ENCODE measurements around the gene ISL2. TPM values are rescaled to one million over a fixed set of nuclear protein-coding genes. Genes with fewer than 3 reads are reported as not detected.

Gene ISL2
- total RNA-seq, 1 donor from 2014 or later, result 2.0 TPM

DNA sequence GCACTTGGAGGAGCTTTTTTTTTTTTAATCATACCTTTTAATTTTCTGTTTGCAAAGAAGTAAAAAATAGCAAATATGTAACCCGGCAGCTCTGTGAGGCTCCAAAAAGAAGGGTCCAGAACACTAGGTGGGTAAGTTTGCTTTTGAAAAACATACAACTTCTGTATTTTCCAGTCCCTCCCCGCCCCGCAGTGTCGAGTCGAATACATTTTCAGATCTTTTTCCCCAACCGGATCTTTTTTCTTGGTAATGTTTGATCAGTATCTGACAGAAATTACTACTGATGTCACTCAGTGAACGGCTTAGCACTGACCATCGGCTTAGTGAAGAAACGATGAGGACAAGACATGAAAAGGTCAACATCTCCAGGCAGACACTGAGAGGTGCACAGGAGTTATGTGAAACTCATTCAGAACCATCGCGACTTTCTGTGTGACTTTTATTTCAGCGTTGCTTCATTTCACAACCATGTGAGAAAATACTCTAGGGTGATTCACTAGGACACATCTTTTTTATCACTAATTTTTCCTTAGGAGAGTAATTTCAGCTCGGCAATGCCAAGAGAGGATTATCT is 11.0 kb downstream of the ISL2 start:
- no peaks in the 10 kb centered on the region for H3K27me3 ChIP-seq
- H3K4me3 ChIP-seq, result peak overlapping the region in 1 of 2 donors; percentile 47
- H3K27ac ChIP-seq, result peak overlapping the region; percentile 71
- TF ChIP-seq, protein P1, sequence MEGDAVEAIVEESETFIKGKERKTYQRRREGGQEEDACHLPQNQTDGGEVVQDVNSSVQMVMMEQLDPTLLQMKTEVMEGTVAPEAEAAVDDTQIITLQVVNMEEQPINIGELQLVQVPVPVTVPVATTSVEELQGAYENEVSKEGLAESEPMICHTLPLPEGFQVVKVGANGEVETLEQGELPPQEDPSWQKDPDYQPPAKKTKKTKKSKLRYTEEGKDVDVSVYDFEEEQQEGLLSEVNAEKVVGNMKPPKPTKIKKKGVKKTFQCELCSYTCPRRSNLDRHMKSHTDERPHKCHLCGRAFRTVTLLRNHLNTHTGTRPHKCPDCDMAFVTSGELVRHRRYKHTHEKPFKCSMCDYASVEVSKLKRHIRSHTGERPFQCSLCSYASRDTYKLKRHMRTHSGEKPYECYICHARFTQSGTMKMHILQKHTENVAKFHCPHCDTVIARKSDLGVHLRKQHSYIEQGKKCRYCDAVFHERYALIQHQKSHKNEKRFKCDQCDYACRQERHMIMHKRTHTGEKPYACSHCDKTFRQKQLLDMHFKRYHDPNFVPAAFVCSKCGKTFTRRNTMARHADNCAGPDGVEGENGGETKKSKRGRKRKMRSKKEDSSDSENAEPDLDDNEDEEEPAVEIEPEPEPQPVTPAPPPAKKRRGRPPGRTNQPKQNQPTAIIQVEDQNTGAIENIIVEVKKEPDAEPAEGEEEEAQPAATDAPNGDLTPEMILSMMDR (IDR thresholded peaks at IDR 0.05), result no peak
- peak in 1 of 2 donors; percentile 45 for TF ChIP-seq POLR2AphosphoS5 (IDR thresholded peaks at IDR 0.05; ENCODE audit: insufficient read depth in 1 of 2, low read depth in 1 of 2)
- intact Hi-C loops (cut with DNase I), result no loop called here
- peaks cover 24% of the 10 kb centered on the region for H3K4me1 ChIP-seq
- no peak for DNase-seq (ENCODE audit: extremely low spot score in 2 of 2)
- H3K9me3 ChIP-seq, result no peaks in the 10 kb centered on the region
- H3K36me3 ChIP-seq, result no peaks in the 10 kb centered on the region

DNA sequence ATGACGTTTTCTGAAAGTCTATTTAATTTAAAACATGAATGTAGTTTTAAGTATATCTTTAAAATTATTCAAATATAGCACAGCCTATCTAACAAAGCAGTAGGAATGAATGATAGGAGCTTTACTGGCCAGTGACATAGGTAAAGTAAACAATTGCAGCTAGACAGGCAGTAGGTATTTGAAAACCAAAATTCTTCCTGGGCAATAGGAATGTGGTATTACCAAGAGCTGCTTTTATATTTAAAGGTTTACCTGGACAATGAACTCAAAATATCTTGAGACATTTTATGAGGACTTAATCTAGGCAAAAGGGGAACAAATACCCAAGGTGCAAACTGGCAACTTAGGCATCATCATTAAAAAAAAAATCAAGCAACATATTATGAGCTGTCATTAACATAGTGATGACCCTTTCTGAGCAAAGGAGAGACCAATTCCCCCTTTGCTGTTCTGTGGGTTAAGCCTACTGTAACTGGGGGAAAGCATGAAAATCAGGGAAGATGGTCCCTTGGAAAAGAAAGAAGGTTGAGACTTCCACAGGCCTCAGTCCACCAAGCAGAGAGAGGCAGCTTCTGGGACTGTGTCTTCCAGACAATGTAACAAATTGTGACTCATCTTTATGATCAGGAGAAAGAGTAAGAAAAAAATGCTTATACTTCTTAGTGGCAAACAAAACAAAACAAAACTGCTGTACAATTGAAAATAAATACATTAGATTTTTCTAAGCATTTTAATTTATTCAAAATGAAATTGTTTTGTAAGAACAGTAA is 12.9 kb downstream of the ISL2 start:
- Histone ChIP-seq H3K4me1 (peaks cover 24% of the 10 kb centered on the region), H3K27ac (no peak overlapping the region), H3K9me3 (no peaks in the 10 kb centered on the region), H3K36me3 (no peaks in the 10 kb centered on the region), H3K27me3 (no peaks in the 10 kb centered on the region), H3K4me3 (no peak overlapping the region)
- DNase-seq (ENCODE audit: extremely low spot score in 2 of 2), result no peak
- no peak for TF ChIP-seq POLR2A (IDR thresholded peaks at IDR 0.05)
- no peak for TF ChIP-seq POLR2AphosphoS5 (IDR thresholded peaks at IDR 0.05; ENCODE audit: insufficient read depth in 1 of 2, low read depth in 1 of 2)
- intact Hi-C loops (cut with DNase I), result no loop called here

DNA sequence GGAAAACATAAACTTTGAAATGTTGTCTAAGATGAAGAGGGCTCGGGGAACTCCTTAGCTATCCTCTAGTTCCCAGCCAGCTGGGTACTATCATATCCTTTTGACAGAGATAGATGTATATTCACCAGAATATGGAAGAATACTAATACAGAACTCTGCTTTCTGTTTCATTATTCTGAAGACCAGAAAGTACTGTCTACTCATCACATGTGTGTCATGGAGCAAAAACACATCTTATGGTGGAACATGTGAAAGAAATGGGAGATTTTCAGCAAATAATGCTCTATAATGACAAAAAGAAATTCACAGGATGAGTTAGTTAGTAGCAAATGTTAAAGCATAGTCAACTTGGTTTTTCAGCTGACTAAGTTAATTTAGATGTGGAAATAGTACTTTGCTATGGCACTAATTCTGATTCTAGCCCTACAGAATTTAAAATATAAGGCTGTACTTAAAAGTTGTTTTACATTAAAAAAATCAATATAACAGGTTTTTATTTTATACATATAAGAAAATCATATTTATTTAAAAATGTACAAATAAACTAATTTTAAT is 16.5 kb downstream of the ISL2 start:
- no peaks in the 10 kb centered on the region for H3K36me3 ChIP-seq
- no peak for DNase-seq (ENCODE audit: extremely low spot score in 2 of 2)
- intact Hi-C loops (cut with DNase I), result no loop called here
- no peak overlapping the region for H3K4me3 ChIP-seq
- TF ChIP-seq POLR2AphosphoS5 (IDR thresholded peaks at IDR 0.05; ENCODE audit: insufficient read depth in 1 of 2, low read depth in 1 of 2), result no peak
- TF ChIP-seq, protein P1 (IDR thresholded peaks at IDR 0.05), result no peak
- TF ChIP-seq POLR2A (IDR thresholded peaks at IDR 0.05), result no peak
- no peaks in the 10 kb centered on the region for H3K9me3 ChIP-seq
- no peaks in the 10 kb centered on the region for H3K4me1 ChIP-seq
- H3K27me3 ChIP-seq, result no peaks in the 10 kb centered on the region
- H3K27ac ChIP-seq, result no peak overlapping the region

DNA sequence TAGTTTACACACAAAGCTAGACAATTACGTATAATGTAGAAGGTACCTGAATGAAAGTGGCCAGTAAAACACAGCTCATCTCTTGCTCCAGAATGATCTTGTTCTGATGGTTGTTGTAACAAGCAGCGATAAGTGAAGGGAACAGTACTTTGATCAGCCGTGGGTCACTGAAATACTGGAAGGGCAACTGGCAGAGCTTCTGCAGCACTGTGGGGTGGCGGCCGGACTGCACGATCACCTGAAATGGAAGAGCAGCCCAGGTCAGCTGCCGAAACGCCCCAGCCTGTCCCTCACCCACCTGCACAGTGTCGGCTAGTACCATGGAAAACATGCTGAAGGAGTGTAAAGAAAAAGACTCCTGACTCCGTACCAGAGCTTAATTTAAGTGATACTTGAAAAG is 17.3 kb downstream of the ISL2 start:
- DNase-seq (ENCODE audit: extremely low spot score in 2 of 2), result no peak
- TF ChIP-seq POLR2A (IDR thresholded peaks at IDR 0.05), result no peak
- TF ChIP-seq, protein P1 (IDR thresholded peaks at IDR 0.05), result no peak
- no peak for TF ChIP-seq POLR2AphosphoS5 (IDR thresholded peaks at IDR 0.05; ENCODE audit: insufficient read depth in 1 of 2, low read depth in 1 of 2)
- no peaks in the 10 kb centered on the region for H3K36me3 ChIP-seq
- no peaks in the 10 kb centered on the region for H3K4me1 ChIP-seq
- no peak overlapping the region for H3K27ac ChIP-seq
- no peaks in the 10 kb centered on the region for H3K27me3 ChIP-seq
- no peaks in the 10 kb centered on the region for H3K9me3 ChIP-seq
- H3K4me3 ChIP-seq, result no peak overlapping the region
- intact Hi-C loops (cut with DNase I), result no loop called here

DNA sequence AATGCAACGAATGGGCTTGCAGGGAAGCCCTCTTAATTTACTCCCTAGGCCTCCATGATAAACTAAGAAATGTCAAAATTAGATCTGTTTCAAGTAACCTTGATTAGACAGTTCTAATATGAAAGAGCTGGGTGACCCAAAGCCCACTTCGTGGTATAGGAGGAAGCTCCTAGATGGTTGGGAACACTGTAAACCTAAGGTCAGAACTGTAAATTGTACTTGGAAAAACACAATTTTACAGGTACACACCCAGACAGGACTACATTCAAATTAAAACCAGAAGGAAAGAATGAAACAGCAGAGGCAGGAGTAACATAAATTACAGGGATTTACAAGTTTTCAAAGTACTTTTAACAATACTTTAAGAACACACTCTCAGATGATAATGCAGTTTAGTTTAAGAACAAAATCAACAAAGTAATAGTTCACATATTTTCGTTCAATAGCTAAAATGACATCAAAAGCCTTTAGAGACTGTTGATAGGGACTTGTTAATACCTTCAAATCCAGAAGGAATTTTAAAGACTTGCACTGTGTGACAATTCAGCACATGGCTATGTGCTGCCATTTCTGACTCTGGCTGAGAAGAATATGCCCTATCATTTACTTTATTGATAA is 18.4 kb downstream of the ISL2 start:
- Histone ChIP-seq H3K27me3 (no peaks in the 10 kb centered on the region), H3K4me1 (no peaks in the 10 kb centered on the region), H3K36me3 (no peaks in the 10 kb centered on the region), H3K4me3 (no peak overlapping the region), H3K9me3 (no peaks in the 10 kb centered on the region), H3K27ac (no peak overlapping the region)
- intact Hi-C loops (cut with DNase I), result no loop called here
- DNase-seq (ENCODE audit: extremely low spot score in 2 of 2), result no peak
- TF ChIP-seq POLR2AphosphoS5 (IDR thresholded peaks at IDR 0.05; ENCODE audit: insufficient read depth in 1 of 2, low read depth in 1 of 2) (no peak), POLR2A (IDR thresholded peaks at IDR 0.05) (no peak)
- TF ChIP-seq, protein P1 (IDR thresholded peaks at IDR 0.05), result no peak
